Subcutaneous adipose tissue (tissue), 4 donors: ENCODE results near the gene CHN2. TPM values are rescaled to one million over a fixed set of nuclear protein-coding genes. Genes with fewer than 3 reads are reported as not detected.

Experiments used
- CTCF ChIP-seq: fragments of 450-650 bp; IDR thresholded peaks from one replicate; pipeline ENCODE4 v1.5.1; 2016; ENCODE audit warnings: low read depth, mild to moderate bottlenecking, control low read depth, antibody characterized with exemption, moderate library complexity
- total RNA-seq, 4 donors: library from RNA; depleted of rRNA; stranded (reverse); fragments of >200 nt; gene quantifications; one replicate each; pipeline ENCODE4 v1.1.0, GENCODE V29; 2016

The CHN2 gene
- total RNA-seq, 4 donors from 2014 or later = 10.0 to 19.4 (median 13.8) TPM

GRCh38 chr7:29400437-29400836, 205.9 kb downstream of the CHN2 start:
- no peak for TF ChIP-seq CTCF

- no peak for TF ChIP-seq CTCF
Measured at GRCh38 chr7:29401769-29402168, 207.2 kb downstream of the CHN2 start.

GRCh38 chr7:29405891-29406290, 211.3 kb downstream of the CHN2 start:
- no peak for TF ChIP-seq CTCF

- TF ChIP-seq CTCF = no peak
Measured at GRCh38 chr7:29406366-29406765, 211.8 kb downstream of the CHN2 start.

- TF ChIP-seq CTCF = no peak
Measured at GRCh38 chr7:29408841-29409243, 214.3 kb downstream of the CHN2 start.

GRCh38 chr7:29410996-29411395, 216.4 kb downstream of the CHN2 start:
- no peak for TF ChIP-seq CTCF

GRCh38 chr7:29412912-29413311, 218.3 kb downstream of the CHN2 start:
- no peak for TF ChIP-seq CTCF
